GM21390 (cell line): ENCODE measurements around the gene TBC1D1.

ENCODE experiments used
- ATAC-seq: cut with Tn5 transposase; IDR thresholded peaks from one replicate; pipeline ENCODE4 v1.9.1; 2021; ENCODE audit not compliant: unreplicated experiment

Gene TBC1D1

DNA sequence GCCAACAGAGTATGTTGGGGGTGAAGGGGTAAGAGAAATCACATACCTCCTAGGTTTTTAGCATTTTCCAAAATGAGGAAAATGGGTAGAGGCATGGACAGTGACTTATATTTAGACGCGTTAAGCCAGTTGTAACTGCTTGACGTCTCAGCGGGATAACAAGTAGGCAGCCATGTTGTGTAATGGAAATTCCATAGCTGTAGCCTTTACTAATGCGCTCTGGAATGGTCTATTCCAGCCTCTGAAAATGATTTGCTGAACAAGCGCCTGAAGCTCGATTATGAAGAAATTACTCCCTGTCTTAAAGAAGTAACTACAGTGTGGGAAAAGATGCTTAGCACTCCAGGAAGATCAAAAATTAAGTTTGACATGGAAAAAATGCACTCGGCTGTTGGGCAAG is 204.8 kb downstream of the TBC1D1 start:
- ATAC-seq: no peak

DNA sequence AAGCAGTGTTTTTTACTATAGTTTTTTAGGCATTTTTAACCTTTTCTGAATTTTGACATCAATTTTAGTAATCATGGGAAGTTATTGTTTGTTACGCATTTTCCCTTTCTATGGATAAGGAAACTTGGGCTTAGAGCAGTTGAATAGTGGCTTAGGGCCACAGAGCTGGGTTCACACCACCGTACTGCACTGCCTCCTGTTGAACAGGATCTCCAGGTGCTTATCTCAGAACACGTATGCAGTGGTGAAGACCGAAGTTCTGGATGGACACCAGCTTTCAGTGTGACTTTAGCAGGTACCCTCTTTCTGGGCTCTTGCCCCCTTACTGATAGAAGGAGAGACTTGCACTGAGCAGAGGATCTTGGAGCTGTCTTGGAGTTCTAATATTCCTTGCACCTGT is 206.9 kb downstream of the TBC1D1 start:
- ATAC-seq: no peak

DNA sequence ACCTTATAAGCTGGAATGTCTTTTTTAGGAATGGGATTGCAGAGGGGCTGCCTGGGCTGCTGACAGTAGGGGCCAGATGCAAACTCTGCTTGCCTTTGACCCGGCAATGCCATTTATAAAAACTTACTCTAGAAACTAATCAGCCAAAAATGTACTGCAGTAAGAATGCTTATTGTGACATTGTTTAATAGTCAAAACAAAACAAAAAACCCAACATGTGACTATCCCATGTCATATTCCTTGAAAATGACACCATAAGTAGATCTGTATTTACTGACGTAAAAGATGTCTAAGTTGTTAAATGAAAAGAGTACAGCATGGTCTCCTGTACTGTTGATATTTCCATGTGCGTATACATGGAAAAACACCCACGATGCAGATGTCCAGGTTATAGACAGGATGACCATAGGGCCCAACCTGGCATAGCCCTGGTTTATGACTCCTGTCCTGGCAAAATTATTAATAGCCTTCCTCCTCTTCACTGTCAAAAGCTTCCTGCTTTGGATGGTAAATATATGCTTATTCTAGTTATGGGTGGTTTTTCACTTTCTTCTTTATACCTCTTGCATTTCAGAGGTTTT is 208.2 kb downstream of the TBC1D1 start:
- ATAC-seq: no peak

DNA sequence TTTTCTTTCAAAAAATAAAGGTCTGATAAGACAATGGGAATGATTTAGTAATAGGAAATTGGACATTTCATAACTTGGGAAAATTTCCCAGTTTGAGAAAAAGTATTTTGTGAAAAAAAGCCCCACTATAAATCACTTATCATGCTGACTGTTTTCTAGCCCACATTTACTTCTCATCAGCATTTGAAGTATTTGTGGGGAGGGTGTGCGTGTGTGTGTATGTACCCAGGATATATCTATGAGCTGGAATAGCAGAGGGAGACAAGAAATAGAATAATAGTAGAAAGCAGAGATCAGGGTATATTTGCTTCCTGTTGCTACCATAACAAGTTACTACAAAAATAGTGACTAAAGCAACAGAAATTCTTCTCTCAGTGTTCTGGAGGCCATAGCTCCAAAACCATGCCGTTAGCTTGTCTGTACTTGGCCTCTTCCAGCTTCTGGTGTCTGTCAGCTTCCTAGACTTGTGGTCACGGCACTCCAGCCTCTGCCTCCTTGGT is 209.1 kb downstream of the TBC1D1 start:
- no peak for ATAC-seq

DNA sequence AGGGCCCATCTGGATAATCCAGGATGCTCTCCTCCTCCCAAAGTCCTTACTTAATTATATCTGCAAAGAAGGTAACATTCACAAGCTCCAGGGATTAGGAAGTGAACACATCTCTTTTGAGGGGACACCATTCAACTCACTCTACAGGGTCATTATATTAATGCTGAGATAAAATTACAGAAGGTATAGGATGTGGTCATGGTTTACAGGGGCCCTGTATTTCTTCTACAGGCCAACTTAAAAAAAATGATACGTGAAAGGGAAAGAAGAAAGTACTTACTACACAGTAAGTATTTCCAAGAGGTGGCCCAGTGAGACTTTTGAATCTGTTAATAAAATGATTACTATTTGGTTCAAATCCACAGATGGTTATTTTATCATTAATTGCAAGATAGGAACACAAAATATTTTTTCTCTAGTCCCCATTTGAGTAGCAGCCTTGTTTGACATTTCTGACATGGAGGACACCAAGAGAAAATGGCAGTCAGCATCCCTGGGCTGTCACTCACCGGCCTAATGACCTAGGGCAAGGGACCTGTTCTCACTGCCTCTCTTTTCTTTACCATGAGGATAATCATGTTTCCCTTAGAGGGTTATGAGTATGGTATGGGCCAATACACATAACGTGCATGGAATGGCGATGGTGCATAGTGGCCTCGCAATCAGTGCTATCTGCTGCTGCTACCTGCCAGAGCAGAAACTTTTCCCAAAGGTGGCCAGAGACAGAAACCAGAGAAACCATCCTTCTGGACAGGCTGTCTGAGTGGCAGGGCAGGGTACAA is 209.8 kb downstream of the TBC1D1 start:
- no peak for ATAC-seq

DNA sequence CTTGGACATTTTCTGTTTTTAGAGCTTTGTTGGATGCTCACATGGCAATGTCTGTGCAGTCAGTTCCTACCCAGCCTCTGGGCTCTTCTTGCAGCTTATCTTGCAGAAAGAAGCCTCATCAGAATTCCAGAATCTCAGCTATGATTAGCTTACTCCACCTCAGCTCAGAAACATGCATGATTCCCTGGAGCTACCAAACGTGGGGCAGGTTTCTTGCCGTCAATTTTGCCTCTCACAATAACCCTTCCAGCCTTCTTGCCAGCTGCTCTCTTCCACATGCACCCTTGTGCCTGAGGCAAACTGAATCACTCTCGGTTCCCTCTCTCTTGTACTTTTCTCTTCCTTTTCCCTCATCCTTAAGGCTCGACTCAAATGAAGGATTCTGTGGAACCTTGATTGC is 210.7 kb downstream of the TBC1D1 start:
- no peak for ATAC-seq

DNA sequence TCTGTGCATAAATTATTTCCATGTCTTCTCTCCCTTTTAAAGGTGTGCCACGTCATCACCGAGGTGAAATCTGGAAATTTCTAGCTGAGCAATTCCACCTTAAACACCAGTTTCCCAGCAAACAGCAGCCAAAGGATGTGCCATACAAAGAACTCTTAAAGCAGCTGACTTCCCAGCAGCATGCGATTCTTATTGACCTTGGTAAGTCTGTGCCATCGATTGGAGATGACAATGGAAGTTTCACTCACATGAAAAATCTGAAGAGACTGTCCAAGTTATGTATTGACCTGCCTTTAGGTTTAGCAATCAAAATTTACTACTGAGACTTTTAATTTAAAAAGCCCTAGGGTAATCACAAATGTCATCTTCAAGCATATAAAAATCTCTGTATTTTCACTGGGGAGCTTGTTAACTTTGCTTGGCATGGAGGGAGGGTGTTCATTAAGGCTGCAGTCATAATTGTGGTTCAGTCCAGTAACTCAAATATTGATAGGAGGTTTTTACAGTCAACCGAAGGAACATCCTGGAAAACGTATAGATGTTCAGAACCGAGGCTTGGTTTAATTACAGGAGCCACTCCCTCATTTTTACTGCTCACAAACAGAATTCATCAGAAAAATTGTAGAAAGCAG is 212.2 kb downstream of the TBC1D1 start:
- no peak for ATAC-seq

DNA sequence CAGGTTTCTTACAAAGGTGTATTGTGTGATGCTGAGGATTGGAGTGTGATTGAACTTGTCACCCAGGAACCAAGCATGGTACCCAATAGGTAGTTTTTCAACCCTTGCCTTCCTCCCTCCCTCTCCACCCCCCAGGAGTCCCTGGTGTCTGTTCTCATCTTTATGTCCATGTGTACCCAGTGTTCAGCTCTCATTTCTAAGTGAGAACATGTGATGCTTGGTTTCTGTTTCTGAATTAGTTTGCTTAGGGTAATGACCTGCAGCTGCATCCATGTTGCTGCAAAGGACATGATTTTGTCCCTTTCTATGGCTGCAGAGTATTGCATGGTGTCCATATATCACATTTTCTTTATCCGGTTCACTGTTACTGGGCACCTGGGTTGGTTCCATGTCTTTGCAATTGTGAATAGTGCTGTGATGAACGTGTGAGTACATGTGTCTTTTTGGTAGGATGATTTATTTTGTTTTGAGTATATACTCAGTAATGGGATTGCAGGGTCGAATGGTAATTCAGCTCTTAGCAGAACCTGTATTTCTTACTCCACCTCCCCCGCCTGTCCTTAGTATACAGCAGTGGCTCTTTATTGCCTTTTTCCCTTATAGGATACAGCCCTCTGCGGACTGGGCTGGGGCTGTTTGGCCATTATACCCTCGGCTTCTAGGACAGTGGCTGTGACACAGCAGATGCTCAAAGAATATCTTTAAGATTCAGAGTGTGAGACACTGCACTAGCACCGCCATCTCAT is 214.8 kb downstream of the TBC1D1 start:
- peak; percentile 95 for ATAC-seq

DNA sequence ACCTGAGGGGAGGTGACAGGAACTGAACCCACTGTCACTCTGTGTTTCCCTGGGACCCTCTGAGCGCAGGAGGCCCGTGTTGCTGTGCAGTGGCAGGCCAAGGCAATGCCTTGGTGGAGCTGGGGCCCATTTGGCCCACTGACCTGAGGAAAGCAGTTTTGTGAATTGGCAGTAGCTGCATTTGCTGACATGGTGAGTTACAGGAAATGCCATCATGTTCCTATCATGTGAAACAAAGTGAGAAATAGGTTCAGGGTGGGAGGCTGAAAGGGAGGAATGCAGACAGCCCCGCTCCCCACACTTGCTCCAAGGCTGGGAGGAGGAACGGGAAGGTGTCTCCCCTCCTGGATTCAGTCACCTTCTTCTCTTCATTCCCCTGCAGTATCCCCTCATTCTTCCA is 215.4 kb downstream of the TBC1D1 start:
- no peak for ATAC-seq

DNA sequence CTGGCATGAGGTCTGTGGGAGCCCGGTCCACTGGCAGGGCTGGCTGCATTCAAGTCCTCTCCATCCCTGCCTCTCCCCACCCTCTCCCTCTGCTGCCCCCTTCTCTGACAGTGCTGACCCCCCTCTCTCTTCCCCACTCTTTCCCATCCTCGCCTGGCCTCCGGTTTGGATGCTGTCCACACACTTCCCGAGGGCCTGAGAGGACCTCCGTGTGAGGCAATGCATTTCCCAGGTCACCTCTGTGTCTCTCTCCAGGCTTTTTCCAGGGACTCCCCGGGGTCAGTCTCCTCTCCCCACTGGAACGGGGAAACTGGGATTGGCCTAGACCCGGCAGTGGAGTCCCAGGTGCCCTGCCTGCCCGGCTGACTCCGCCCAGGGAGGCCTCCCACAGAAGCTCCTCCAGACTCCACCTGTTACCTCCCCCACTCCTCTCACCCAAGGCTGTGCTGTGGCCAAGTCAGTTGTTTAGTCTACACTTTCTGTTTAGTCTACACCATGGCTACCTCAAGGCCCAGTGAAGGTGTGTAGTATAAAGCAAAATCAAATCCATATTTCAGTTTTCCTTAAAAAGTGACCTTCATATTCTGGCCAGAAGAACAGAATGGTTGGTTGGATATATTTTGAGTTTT is 216.1 kb downstream of the TBC1D1 start:
- no peak for ATAC-seq

DNA sequence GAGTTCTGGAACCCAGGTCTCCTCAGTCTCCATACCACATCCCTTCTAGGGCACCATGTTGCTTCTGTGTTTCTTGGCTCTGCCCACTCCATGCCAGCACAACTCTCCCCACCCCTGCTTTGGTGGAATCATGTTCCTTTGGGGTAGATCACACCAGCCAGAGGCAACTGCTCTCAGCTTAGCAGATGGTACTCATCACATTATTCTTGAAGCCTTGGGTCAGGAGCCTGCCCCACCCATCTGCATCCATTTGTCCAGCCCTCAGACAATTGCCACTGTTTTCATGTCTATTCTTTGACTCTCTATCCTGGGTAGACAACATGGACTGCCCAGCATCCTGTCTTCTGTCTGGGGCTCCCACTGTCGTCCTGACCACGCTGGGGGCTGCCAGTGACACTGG is 216.9 kb downstream of the TBC1D1 start:
- no peak for ATAC-seq

DNA sequence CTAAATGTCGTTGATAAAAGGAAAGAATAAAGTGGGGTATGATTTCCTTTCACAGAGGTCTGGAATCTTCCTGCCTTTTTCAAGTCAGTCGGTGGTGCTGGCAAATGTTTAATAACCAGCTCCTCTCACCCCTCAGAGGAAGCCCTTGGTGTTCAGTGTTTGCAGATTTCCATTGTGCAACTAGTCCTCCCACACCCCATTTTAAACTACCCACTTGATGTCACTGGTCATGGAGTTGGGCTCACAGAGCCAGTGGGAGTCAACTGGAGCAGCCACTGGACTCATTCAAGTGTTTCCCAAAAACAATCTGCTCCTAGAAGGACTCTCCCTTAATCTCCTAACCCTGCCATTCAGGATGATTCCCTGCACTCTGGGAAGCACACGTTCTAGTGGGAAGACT is 218.5 kb downstream of the TBC1D1 start:
- no peak for ATAC-seq

DNA sequence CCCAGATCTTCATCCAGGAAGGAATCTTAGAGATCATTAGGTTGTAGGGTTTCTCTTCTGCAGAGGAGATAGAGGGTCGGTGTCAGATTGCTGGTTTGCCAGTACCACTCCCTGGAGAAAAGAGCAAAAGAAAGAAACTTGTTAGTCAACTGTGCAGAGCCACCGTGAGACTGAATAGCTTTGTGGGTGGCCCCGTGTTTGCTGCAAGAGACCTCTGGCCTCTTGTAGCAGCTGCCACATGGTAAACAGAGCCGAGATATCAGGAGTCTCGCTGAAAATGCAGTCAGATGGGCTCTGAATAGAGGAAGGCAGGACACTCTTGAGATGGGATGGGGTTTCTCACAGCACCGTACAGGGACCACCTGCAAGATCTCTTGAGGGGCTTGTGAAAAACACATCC is 219.0 kb downstream of the TBC1D1 start:
- ATAC-seq: no peak

DNA sequence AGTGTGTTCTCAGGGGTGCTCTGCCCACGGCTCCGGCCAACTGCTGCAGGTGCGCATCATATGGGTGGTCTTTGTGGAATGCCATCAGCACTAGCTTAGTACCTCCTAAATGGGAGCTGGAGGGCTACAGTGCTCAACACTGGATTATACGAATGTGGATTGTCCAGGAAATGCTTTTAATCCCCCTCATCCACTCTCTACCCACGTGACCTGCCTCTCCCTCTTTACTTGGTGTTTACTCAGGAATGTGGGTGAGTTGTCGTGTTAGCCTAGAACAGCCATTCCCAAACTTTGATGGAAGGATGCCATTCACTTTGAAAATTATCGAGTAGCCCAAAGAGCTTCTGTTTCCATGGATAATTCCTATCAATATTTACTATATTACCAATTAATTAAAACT is 220.1 kb downstream of the TBC1D1 start:
- ATAC-seq: no peak

DNA sequence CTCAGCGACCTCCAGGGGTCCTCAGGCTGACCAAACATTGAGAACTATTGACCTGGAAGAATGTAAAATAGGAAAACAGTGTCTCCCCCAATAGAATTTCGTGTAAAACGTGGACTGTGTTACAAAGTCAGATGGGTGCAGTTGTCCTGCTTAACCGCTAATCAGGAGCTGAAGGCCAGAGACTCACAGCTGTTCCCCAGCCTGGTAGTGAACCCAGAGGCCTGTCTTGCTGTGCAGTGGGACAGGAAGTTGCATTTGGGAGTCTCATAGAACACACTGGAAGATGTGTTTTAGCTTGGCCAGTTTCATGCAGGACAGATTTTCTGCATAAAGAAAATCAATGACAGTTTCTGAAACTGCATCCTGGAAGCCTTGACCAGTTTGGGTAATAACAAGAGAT is 220.8 kb downstream of the TBC1D1 start:
- ATAC-seq: no peak

DNA sequence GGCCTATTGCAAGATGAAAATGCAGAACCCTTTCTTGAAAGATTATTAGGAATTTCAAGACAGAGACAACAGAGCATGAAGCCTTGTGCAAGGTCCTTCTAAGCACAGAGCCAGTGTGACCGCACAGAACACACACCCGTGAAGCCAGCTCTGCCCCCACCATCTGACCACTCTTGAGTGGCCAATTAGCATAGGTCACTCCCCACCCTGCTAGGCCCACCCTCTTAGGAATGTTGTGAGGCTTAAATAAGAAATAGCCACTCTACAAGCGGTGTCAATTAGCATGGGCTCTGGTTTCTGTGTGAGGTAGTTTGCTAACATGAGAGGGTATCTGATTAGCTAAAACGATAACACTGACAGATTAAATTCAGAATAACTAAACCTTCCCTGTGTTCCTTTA is 222.2 kb downstream of the TBC1D1 start:
- ATAC-seq: no peak

DNA sequence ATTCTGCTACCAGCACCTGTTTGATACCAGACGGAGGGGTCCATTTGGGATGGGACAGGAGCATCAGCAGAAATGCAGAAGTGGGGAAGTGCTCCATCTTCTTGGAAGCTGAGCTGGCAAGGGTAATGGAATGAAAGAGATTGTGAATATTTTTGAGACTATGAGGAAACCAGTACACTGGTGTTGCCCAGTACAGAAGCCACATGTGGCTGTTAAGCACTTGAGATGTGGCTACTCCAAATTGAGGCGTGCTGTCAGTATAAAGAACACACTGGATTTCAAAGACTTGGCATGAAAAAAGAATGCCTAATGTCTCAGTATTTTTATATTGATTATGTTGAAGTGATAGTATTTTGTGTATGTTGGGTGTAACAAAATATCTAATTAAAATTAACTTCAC is 222.7 kb downstream of the TBC1D1 start:
- no peak for ATAC-seq

DNA sequence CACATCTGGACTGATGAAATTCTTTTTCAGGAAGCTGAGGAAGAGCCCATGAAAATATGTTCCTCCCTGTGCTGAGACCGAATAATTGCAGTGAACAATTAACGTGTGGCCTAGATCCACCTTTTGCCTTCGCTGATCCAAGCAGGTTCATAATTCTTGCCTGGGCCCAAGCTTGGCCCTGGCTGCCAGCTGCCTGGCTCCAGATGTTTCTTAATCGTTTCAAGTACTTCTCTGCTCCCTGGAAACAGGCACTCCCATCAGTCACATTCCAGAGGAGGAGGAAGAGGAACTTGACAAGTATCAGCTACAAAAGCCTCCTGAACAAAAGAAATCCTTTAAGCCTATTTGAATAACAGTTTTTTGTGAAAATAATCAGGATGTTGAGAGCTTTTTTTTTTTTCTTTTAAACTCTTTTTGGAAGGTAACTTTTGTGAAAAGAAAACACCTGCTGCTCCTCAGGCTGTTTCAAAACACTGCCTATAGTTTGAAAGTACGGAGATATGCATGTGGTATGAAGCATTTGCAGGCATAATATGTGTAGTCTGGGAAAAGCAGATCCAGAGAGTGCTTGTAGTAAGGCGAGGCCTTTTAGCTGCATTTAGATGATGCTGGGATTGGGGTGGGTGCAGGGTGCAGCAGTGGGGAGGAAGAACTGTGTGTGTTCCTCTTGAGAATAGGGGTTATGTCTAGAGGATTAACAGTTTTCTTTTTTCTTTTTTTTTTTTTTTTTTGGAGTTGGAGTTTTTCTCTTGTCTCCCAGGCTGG is 223.7 kb downstream of the TBC1D1 start:
- no peak for ATAC-seq

DNA sequence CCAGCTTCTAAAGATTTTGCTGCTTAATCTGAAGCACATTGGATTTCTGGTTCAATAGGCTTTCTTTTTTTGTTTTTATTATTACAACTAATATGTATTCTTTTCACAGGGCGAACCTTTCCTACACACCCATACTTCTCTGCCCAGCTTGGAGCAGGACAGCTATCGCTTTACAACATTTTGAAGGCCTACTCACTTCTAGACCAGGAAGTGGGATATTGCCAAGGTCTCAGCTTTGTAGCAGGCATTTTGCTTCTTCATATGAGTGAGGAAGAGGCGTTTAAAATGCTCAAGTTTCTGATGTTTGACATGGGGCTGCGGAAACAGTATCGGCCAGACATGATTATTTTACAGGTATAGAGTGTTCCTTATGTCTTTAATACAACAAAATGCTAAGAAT is 224.7 kb downstream of the TBC1D1 start:
- ATAC-seq: no peak

DNA sequence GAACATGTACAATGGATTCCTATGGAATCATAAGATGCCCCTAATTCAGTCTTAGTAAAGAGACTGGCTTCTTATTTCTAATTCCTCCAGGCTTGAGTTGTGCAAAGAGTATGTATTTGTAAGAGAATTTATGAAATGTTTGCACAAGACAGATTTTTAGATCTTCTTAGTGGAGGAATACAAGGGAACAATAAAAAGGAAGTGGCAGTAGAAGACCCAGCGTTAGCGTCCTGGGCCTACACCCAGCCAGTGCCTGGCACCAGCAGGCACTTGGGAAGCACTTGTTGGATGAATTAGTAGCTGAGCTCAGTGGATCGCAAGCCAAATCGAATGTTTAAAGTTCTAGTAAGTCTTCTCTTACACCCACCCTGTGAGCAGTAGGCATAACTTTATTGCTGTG is 226.7 kb downstream of the TBC1D1 start:
- ATAC-seq: no peak
